ENCODE results near the gene ATG9B. TPM values are rescaled to one million over a fixed set of nuclear protein-coding genes. Genes with fewer than 3 reads are reported as not detected.

The ATG9B gene
- polyA plus RNA-seq, 1 experiment, result 0.06 TPM

- ChIA-PET CTCF (interaction anchor here (1.4 kb wide), 1 partner anchor 8 kb away, joined by 13 read pairs; no protein-coding TSS in a partner anchor), POLR2A (no interaction called here)
- no peak for TF ChIP-seq CTCF (IDR thresholded peaks at IDR 0.05; ENCODE audit: low read depth, low read length)
- H3K27ac ChIP-seq (ENCODE audit: low read depth, low read length), result no peak overlapping the region
- H3K4me3 ChIP-seq (ENCODE audit: low read depth, low read length), result no peak overlapping the region
- H3K27me3 ChIP-seq (ENCODE audit: control insufficient read depth, insufficient read depth, low read length), result peaks cover 15% of the 10 kb centered on the region
- H3K9me3 ChIP-seq (ENCODE audit: control insufficient read depth, insufficient read depth, low read length), result no peaks in the 10 kb centered on the region
- DNase-seq (ENCODE audit: low read depth, low spot score), result no peak
Observed at GRCh38 chr7:151025924-151026671, 1.8 kb upstream of the ATG9B start.

- no peak overlapping the region for H3K27ac ChIP-seq (ENCODE audit: low read depth, low read length)
- peaks cover 40% of the 10 kb centered on the region for H3K27me3 ChIP-seq (ENCODE audit: control insufficient read depth, insufficient read depth, low read length)
- ChIA-PET POLR2A (no interaction called here), CTCF (no interaction called here)
- no peak for TF ChIP-seq CTCF (IDR thresholded peaks at IDR 0.05; ENCODE audit: low read depth, low read length)
- no peak overlapping the region for H3K4me3 ChIP-seq (ENCODE audit: low read depth, low read length)
- no peak for DNase-seq (ENCODE audit: low read depth, low spot score)
- H3K9me3 ChIP-seq (ENCODE audit: control insufficient read depth, insufficient read depth, low read length), result no peaks in the 10 kb centered on the region; the same call in 1 of the 2 replicates
Observed at GRCh38 chr7:151023232-151023631, 1.1 kb downstream of the ATG9B start.

GRCh38 chr7:151020231-151020630 is 4.1 kb downstream of the ATG9B start:
- ChIA-PET CTCF (interaction anchor here (1.2 to 2.8 kb wide), 3 partner anchors 9 to 90 kb away, joined by 5 to 12 read pairs (median 11); no protein-coding TSS in a partner anchor), POLR2A (no interaction called here)
- Histone ChIP-seq H3K4me3 (ENCODE audit: low read depth, low read length) (no peak overlapping the region), H3K27ac (ENCODE audit: low read depth, low read length) (no peak overlapping the region), H3K9me3 (ENCODE audit: control insufficient read depth, insufficient read depth, low read length) (no peaks in the 10 kb centered on the region; the same call in 1 of the 2 replicates), H3K27me3 (ENCODE audit: control insufficient read depth, insufficient read depth, low read length) (peaks cover 54% of the 10 kb centered on the region)
- no peak for TF ChIP-seq CTCF (IDR thresholded peaks at IDR 0.05; ENCODE audit: low read depth, low read length)
- no peak for DNase-seq (ENCODE audit: low read depth, low spot score)

GRCh38 chr7:151019130-151019447 is 5.2 kb downstream of the ATG9B start:
- TF ChIP-seq CTCF (IDR thresholded peaks at IDR 0.05; ENCODE audit: low read depth, low read length), result no peak
- POLR2A ChIA-PET, result interaction anchor here (1.3 kb wide), 1 partner anchor 9 kb away, joined by 4 read pairs; the partner anchor contains the start of gene ABCB8
- Histone ChIP-seq H3K27ac (ENCODE audit: low read depth, low read length) (no peak overlapping the region), H3K9me3 (ENCODE audit: control insufficient read depth, insufficient read depth, low read length) (no peaks in the 10 kb centered on the region; the same call in 1 of the 2 replicates), H3K4me3 (ENCODE audit: low read depth, low read length) (no peak overlapping the region; the same call in 1 of the 2 replicates), H3K27me3 (ENCODE audit: control insufficient read depth, insufficient read depth, low read length) (peaks cover 54% of the 10 kb centered on the region)
- CTCF ChIA-PET, result interaction anchor here (0.8 to 4.0 kb wide), 19 partner anchors 9 to 120 kb away, joined by 3 to 32 read pairs (median 5); partner anchors contain the start of genes ABCB8 and CDK5
- no peak for DNase-seq (ENCODE audit: low read depth, low spot score)

Measured in AG04450 (cell line).